HL-60/S4 (cell line): Measurements from ENCODE around the gene KRTAP4-4.

ENCODE experiments used
- in situ Hi-C: fragments of 300-500 bp; cut with MboI; formaldehyde crosslinking; loops from 2 replicates; pipeline ENCODE4 v1.14.3; 2022; ENCODE audit warnings: low sequenced_read_pairs

Gene KRTAP4-4

GRCh38 chr17:41116297-41116696 lies 44.3 kb downstream of the KRTAP4-4 start:
- in situ Hi-C loops: no loop called here

DNA sequence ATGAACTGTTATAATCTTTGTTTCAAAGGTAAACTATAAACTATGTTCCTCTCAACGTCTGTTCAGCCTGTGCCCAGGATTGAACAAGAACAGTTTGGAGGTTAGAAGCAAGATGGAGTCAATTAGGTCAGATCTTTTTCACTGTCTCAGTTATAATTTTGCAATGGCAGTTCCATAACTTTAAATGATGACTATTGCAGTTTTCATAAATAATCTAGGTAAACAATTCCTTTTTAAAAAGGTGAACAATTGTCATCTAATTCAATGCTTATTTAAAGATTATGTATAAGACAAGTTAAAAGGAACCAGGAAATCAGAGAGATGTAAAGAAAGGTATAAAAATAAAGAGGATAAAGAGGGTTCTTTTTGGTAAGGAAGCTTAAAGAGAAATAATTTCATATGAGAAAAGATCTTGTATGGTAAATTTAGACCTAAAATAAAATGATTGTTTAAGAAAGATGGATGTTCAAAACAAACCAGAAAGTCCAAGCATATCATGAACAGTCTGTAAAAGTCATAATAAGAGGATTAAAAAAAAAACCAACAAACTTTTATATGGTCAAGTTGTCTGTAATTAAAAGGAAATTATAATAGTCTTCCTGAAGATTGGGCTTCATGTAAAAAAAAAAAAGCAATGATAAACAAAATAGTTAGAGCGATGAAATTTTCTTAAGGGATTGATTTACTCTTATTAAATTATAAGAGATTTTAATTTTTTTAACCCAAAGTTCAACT lies 49.2 kb downstream of the KRTAP4-4 start:
- in situ Hi-C loops: no loop called here
